ENCODE measurements around the gene TUSC2.

DNA sequence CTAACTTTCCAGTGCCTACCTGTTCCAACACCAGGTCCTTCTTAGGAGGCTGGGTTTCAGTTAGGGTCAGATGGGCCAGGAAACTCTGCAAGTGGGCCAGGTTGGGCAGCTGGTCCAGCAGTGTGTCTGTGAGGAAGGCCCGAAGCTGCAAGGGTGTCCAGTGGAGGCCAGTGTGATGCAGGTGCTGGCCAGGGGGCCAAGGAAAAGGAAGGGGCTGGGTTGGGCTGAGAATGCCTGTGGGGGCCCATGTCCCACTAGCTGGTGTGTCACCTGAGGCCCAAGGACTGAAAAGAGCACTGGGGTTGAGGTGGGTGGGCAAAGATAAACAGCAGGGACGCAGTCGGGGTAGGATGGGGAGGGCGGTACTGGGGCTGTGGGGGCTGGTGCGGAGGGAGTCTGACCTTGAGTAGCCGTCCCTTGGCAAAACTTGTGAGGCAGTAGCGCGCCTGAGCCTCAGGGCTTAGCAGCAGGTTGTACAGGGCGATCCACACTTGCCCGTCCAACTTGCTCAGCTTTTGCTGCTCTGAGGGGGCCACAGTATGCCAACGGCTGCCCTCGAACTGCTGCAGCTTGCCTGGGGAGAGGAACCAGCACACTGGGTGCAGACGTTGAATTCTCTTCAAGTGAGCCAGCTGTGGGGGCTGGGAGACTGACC is 14.1 kb upstream of the TUSC2 start:
- TF ChIP-seq POLR2AphosphoS5 (IDR thresholded peaks at IDR 0.05; ENCODE audit: low read depth, low read length) (no peak), SIN3A (IDR thresholded peaks at IDR 0.05; ENCODE audit: borderline replicate concordance, insufficient read depth, low read depth, low read length) (no peak)
- TF ChIP-seq, protein P1, sequence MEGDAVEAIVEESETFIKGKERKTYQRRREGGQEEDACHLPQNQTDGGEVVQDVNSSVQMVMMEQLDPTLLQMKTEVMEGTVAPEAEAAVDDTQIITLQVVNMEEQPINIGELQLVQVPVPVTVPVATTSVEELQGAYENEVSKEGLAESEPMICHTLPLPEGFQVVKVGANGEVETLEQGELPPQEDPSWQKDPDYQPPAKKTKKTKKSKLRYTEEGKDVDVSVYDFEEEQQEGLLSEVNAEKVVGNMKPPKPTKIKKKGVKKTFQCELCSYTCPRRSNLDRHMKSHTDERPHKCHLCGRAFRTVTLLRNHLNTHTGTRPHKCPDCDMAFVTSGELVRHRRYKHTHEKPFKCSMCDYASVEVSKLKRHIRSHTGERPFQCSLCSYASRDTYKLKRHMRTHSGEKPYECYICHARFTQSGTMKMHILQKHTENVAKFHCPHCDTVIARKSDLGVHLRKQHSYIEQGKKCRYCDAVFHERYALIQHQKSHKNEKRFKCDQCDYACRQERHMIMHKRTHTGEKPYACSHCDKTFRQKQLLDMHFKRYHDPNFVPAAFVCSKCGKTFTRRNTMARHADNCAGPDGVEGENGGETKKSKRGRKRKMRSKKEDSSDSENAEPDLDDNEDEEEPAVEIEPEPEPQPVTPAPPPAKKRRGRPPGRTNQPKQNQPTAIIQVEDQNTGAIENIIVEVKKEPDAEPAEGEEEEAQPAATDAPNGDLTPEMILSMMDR (IDR thresholded peaks at IDR 0.05) = no peak
- TF ChIP-seq, protein P2, sequence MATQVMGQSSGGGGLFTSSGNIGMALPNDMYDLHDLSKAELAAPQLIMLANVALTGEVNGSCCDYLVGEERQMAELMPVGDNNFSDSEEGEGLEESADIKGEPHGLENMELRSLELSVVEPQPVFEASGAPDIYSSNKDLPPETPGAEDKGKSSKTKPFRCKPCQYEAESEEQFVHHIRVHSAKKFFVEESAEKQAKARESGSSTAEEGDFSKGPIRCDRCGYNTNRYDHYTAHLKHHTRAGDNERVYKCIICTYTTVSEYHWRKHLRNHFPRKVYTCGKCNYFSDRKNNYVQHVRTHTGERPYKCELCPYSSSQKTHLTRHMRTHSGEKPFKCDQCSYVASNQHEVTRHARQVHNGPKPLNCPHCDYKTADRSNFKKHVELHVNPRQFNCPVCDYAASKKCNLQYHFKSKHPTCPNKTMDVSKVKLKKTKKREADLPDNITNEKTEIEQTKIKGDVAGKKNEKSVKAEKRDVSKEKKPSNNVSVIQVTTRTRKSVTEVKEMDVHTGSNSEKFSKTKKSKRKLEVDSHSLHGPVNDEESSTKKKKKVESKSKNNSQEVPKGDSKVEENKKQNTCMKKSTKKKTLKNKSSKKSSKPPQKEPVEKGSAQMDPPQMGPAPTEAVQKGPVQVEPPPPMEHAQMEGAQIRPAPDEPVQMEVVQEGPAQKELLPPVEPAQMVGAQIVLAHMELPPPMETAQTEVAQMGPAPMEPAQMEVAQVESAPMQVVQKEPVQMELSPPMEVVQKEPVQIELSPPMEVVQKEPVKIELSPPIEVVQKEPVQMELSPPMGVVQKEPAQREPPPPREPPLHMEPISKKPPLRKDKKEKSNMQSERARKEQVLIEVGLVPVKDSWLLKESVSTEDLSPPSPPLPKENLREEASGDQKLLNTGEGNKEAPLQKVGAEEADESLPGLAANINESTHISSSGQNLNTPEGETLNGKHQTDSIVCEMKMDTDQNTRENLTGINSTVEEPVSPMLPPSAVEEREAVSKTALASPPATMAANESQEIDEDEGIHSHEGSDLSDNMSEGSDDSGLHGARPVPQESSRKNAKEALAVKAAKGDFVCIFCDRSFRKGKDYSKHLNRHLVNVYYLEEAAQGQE (IDR thresholded peaks at IDR 0.05; ENCODE audit: insufficient read depth in 1 of 2, low read depth in 2 of 2, low read length in 1 of 2) = no peak

Data from Panc1 (cell line).